ENCODE measurements around the gene UBE2D3. TPM values are rescaled to one million over a fixed set of nuclear protein-coding genes. Genes with fewer than 3 reads are reported as not detected.
"Not testable (repeated sequence)": the region's sequence is repeated elsewhere in the genome, so short reads cannot be mapped to it uniquely, and the experiment has no call there.

Gene UBE2D3
- total RNA-seq: 279 TPM
- long read RNA-seq, transcript UBE2D3-207 (8 exons, 2,368 nt): minor isoform, 25 of 373 reads
- long read RNA-seq, transcript UBE2D3-203 (8 exons, 2,389 nt): minor isoform, 16 of 373 reads
- long read RNA-seq, transcript UBE2D3-208 (8 exons, 2,227 nt): minor isoform, 19 of 373 reads
- long read RNA-seq, transcript UBE2D3-210 (8 exons, 3,990 nt): major isoform, 129 of 373 reads
- long read RNA-seq, partial matches to known transcripts: 81 of 373 reads
- long read RNA-seq, other reads (novel, unspliced or antisense): 91 of 373 reads

DNA sequence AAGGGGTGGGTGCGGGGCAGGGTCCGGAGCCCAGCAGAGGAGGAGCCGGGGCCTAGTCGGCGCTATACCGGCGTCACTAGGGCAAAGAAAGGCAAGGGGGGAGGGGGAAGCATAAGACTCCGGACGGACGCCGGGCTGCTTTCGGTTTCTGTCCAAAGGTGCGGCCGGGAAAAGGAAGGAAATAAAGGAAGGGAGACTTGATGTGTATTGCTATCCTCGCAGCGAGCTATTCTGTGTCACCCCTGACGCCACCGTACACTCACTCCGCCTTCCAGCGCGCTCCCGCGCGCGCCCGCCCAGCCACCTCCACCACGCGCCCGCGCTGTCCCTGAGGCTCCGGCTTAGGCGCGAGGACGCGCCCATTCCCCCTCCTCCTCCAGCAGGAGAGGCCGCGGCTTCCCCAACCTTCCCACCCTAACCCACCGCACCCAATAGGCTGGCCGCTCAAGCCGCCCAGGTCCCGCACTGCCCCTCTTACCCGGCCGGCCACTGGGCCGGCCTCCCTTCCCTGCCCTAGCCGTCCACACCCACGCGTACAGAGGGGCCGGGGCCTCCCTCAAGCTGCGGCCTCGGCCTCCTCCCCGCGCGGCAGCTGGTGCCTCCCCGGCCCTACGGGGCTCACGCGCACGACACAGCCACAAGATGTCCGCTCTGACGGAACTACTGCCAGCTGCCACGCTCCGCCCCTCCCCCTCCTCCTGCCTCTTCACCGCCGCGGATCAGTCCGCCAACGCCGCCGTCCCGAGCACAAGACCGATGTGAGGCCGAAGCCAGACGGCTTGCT lies at the start of gene UBE2D3:
Gene UBE2D3 (minus strand): TSS at position 662 of the 784 bp plus-strand sequence. CDS start 1,043 bp downstream, outside the sequence.
- intact Hi-C loops (cut with micrococcal nuclease): no loop called here
- peak; percentile 74 for ATAC-seq
- DNase-seq: peak; percentile 95

DNA sequence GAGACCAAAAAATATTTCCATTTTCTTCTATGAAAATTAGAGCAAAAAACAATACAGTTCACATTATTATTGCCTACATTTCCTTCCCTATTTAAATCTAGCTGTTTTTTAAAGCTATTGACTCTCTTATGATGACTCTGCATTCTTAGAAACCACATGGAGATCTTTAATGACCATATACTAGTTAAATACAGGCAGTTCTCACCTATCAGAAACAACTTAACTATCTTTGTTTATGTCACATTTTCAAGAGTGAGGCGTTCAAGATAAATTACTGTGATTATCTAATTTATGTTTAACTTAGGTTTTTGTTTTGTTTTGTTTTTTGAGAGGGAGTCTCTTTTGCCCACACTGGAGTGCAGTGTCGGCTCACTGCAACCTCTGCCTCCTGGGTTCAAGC lies 44.4 kb upstream of the UBE2D3 start:
- intact Hi-C loops (cut with micrococcal nuclease): no loop called here
- ATAC-seq: no peak
- DNase-seq: no peak

DNA sequence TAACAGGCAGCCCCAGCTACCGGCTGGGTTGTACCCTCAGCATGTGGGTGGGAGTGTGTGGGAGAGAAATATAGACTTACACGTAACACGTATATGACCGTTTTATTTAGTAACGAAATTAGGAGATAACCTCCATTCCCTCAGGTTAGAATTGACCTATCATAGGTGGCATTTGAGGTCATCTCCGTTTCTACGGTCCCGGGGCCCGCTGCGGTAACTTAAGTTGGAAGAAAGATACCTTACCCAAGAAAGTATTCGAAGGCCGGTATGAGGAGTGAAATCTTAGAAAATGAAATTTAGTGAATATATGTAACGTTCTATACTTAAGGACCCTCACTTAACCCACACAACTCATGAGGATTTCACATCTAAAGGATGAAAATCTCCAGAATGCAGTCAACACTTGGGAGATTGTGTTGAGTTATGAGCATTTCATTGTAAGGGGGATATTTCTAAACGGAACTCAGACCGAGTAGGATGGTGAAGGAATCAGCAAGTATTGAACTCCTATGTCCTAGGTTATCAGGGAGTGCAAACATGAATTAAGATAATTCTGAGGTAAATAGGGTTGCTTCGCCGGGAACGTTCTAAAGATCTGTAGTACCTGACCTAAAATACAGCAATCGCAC lies 42.3 kb upstream of the UBE2D3 start:
- ATAC-seq (no peak), DNase-seq (no peak)
- intact Hi-C loops (cut with micrococcal nuclease): no loop called here

- peak; percentile 96 for DNase-seq
- peak; percentile 99 for ATAC-seq
- intact Hi-C loops (cut with micrococcal nuclease): no loop called here
These were observed 41.6 kb upstream of the UBE2D3 start, which contains the start of gene CISD2 for GRCh38 chr4:102868781-102869568. Gene CISD2 (plus strand): TSS chr4:102868992. CDS start chr4:102869085, 93 bp downstream.

DNA sequence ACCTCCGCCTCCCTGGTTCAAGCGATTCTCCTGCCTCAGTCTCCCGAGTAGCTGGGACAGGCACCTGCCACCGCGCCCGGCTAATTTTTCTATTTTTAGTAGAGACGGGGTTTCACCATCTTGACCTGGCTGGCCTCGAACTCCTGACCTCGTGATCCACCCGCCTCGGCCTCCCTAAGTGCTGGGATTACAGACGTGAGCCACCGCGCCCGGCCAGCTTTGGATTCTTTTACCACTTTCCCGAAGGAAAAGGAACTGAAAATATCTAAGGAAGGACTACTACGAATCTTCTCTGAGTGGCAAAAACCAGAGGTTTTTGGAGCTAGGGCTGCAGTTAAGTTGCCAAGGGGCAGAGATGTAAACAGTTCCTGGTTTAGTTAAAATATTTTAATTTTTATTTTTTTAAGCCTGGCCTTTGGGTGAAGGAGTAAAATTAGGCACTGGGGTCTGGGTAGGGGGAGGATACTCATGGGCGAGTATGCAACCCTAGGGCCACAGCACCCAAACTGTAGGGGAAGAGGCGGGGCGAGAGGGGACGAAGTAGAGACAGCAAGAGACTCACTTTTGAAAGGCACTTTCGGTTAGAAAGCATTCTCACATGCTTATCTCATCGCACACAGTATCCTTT lies 40.9 kb upstream of the UBE2D3 start:
- DNase-seq (peak; percentile 39), ATAC-seq (peak; percentile 61)
- intact Hi-C loops (cut with micrococcal nuclease): no loop called here

DNA sequence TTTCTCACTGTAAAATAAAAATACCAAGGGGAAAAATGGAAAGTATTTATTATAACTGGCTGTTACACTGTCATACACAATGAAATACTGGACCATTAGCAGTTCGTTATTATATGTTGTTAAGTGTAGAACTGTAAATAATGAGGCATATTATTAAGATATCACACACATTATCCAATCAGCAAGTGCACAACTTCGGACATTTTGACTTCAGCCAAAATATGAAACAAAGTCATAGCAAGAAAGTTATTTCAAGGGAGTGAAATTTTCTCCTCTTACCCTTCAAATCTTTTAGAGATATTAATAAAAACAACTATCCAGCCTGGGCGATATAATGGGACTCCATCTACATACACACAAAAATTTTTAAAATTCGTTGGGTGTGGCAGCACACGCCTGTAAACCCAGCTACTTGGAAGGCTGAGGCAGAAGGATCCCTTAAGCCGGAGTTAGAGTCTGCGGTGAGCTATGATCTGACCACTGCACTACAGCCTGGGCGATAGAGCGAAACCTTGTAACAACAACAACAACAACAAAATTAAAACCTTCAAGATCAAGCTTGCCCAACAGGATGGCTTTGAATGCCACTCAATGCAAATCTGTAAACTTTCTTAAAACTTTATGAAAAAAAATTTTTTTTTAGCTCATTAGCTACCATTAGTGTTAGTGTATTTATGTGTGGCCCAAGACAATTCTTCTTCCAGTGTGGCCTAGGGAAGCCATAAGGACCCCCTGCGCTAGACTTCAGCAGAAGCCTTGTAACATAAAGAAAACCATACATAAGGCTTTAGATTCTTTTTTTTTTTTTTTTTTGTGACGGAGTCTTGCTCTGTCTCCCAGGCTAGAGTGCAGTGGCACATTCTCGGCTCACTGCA lies 40.2 kb upstream of the UBE2D3 start:
- ATAC-seq (no peak), DNase-seq (no peak)
- intact Hi-C loops (cut with micrococcal nuclease): no loop called here

GRCh38 chr4:102865327-102865726 lies 38.0 kb upstream of the UBE2D3 start:
- ATAC-seq; DNase-seq; intact Hi-C loops (cut with micrococcal nuclease): not testable (repeated sequence)

DNA sequence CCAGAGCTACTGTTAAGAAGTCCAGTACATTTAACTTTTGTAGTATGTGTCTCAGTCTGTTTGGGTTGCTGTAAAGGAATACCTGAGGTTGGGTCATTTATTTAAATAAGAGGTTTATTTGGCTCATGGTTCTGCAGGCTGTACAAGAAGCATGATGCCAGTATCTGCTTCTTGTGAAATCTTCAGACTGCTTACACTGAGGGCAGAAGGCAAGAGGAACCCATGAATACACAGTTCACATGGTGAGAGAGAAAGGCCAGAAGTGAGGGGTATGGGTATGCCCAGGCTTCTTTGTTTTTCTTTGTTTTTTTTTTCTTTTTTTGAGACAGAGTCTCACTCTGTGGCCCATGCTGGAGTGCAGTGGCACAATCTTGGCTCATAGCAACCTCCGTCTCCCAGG lies 35.4 kb upstream of the UBE2D3 start:
- DNase-seq (no peak), ATAC-seq (no peak)
- intact Hi-C loops (cut with micrococcal nuclease): no loop called here

DNA sequence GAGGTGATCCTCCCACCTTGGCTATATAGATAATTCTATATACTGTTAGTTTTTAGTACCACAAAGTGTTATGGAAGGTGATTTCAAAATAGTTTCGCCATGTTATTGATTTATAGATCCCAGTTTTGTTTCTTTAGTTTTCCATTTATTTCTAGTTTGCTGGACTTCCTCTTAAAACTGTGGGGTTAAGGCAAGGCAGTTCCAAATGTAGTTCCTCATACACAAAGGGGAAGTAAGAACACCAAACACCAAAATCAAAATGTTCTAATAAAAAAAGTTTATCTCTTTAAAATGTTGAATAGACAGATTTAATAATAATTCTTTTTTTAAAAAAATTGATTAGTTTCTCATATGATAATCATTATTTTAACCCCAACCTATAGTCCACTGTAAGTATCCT lies 34.7 kb upstream of the UBE2D3 start:
- ATAC-seq (no peak), DNase-seq (no peak)
- intact Hi-C loops (cut with micrococcal nuclease): no loop called here

GRCh38 chr4:102860611-102861324 lies 33.4 kb upstream of the UBE2D3 start:
- intact Hi-C loops (cut with micrococcal nuclease): no loop called here
- ATAC-seq (peak; percentile 38), DNase-seq (no peak)

DNA sequence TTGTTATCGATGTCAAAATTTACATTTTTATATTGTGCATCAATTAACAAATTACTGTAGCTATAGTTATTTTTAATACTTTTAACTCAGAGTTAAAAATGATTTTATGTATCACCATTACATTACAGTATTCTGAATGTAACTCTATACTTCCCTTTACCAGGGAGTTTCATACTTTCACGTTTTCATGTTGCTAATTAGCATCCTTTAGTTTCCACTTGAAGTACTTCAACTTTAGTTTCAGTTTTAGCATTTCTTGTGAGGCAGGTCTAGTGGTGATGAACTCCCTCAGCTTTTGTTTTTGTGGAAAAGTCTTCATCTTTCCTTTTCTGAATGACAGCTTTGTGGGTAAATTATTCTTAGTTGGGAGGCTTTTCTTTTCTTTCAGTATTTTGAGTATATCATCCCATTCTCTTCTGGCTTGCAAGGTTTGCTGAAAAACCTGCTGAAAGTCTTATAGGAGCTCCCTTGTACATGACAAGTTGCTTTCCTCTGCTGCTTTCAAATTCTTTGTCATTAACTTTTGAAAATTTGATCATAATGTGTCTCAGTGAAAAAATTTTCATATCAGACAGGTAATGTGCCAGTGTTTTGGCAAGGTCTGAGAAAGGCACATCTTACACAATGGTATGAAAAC lies 31.6 kb upstream of the UBE2D3 start:
- intact Hi-C loops (cut with micrococcal nuclease): no loop called here
- DNase-seq (no peak), ATAC-seq (no peak)

- intact Hi-C loops (cut with micrococcal nuclease): no loop called here
- DNase-seq (no peak), ATAC-seq (no peak)
These were observed 23.0 kb upstream of the UBE2D3 start for GRCh38 chr4:102850370-102850769.

DNA sequence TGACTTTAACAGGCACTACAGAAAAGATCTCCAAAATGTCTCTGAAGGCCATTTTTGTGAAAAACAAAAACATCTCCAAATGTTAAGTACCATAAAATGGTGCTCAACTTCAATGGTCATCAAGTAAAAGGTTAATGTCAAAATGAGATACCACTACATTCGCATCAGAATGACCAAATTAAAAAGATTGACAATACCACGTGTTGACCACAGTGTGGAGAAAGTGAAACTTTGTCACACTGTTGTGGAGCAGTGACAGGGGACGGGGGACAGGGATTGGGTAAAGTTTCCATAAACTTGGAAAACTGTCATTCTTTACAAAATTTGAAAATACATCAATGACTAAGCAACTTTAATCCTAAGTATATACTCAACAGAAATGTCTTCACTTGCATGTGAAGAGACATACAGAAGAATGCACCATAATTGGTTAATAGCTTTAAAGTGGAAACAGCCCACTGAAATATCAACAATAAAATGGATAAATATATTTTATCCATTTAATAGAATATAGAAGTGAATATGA lies 22.3 kb upstream of the UBE2D3 start:
- ATAC-seq: no peak
- DNase-seq: no peak
- intact Hi-C loops (cut with micrococcal nuclease): no loop called here

- ATAC-seq: no peak
- no peak for DNase-seq
- intact Hi-C loops (cut with micrococcal nuclease): no loop called here
These were observed 20.3 kb upstream of the UBE2D3 start for GRCh38 chr4:102847687-102848086.

GRCh38 chr4:102843938-102844337 lies 16.6 kb upstream of the UBE2D3 start:
- DNase-seq (no peak), ATAC-seq (no peak)
- intact Hi-C loops (cut with micrococcal nuclease): no loop called here

DNA sequence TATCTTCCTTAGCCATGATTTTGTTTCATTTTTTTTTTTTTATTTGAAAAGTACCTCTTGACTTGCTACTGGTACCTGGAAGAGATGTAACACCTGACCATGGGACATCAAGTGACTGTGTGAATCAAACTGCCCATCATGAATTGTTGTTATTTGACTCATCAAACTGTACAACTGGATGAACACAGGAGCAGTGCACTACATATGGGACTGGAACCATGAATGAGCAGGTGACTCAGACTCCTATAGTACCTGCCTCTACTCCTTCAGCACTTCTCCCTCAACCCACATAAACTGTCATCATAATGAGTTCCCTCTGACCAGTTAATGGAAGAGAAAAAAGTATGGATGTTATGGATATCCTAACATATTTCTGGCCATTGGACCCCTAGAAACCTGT lies 15.9 kb upstream of the UBE2D3 start:
- intact Hi-C loops (cut with micrococcal nuclease): no loop called here
- no peak for ATAC-seq
- no peak for DNase-seq

GRCh38 chr4:102842367-102842766 lies 15.0 kb upstream of the UBE2D3 start:
- intact Hi-C loops (cut with micrococcal nuclease): no loop called here
- ATAC-seq: no peak
- no peak for DNase-seq
